ENCODE data around the gene TEAD4.

DNA sequence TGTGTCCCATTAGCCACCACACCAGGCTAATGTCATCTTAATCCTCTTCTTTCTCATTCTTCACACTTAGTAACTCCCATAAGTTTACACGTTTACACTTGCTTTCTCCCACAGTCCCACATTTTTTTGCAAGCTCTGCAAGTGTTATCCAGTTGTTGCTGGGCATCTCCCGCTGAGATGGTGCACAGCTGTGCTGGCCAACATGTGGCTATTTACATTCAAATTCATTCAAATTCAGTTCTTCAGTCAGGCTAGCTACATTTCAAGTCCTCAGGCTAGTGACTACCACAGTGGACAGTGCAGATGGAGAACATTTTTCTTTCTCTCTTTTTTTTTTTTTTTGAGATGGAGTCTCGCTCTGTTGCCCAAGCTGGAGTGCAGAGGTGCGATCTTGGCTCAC lies 9.8 kb upstream of the TEAD4 start:
- TF ChIP-seq, protein P1, sequence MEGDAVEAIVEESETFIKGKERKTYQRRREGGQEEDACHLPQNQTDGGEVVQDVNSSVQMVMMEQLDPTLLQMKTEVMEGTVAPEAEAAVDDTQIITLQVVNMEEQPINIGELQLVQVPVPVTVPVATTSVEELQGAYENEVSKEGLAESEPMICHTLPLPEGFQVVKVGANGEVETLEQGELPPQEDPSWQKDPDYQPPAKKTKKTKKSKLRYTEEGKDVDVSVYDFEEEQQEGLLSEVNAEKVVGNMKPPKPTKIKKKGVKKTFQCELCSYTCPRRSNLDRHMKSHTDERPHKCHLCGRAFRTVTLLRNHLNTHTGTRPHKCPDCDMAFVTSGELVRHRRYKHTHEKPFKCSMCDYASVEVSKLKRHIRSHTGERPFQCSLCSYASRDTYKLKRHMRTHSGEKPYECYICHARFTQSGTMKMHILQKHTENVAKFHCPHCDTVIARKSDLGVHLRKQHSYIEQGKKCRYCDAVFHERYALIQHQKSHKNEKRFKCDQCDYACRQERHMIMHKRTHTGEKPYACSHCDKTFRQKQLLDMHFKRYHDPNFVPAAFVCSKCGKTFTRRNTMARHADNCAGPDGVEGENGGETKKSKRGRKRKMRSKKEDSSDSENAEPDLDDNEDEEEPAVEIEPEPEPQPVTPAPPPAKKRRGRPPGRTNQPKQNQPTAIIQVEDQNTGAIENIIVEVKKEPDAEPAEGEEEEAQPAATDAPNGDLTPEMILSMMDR (IDR thresholded peaks at IDR 0.05): no peak
- TF ChIP-seq EZH2 (IDR thresholded peaks at IDR 0.05; ENCODE audit: borderline replicate concordance, insufficient read depth, low read depth, low read length, poor library complexity, severe bottlenecking): no peak

Data from B cell (primary cell).